DOHH2 (cell line): ENCODE results near the gene CST5.
"Not testable (repeated sequence)": the region's sequence is repeated elsewhere in the genome, so short reads cannot be mapped to it uniquely, and the experiment has no call there.

Experiments
- H3F3A ChIP-seq: fragments of 200-600 bp; sonication (generic), shearing (Covaris generic); 2 replicates; pipeline ENCODE4 v1.6.0; 2016; ENCODE audit warnings: antibody characterized with exemption, mild to moderate bottlenecking; ENCODE audit not compliant: control insufficient read depth, insufficient read depth
- H3K27ac ChIP-seq: fragments of 200-600 bp; sonication (generic); 2 replicates; pipeline ENCODE4 v1.5.1; 2014; ENCODE audit warnings: low read depth, mild to moderate bottlenecking, low read length, moderate library complexity
- H3K27me3 ChIP-seq: fragments of 200-600 bp; sonication (generic); 2 replicates; pipeline ENCODE4 v1.6.1; 2014; ENCODE audit warnings: mild to moderate bottlenecking, low read length, mixed read lengths; ENCODE audit not compliant: control insufficient read depth
- H3K36me3 ChIP-seq: fragments of 200-600 bp; sonication (generic); 2 replicates; pipeline ENCODE4 v1.6.1; 2014; ENCODE audit warnings: mild to moderate bottlenecking, low read length, moderate library complexity, mixed read lengths; ENCODE audit not compliant: control insufficient read depth
- H3K4me1 ChIP-seq: fragments of 200-600 bp; sonication (generic); 2 replicates; pipeline ENCODE4 v1.6.1; 2014; ENCODE audit warnings: mild to moderate bottlenecking, low read length, mixed read lengths; ENCODE audit not compliant: control insufficient read depth
- H3K4me2 ChIP-seq: fragments of 200-600 bp; sonication (generic); 2 replicates; pipeline ENCODE4 v1.6.0; 2014; ENCODE audit warnings: mild to moderate bottlenecking, low read length, moderate library complexity
- H3K4me3 ChIP-seq: fragments of 200-600 bp; sonication (generic); 2 replicates; pipeline ENCODE4 v1.5.1; 2014; ENCODE audit warnings: mild to moderate bottlenecking, low read length, mixed read lengths
- H3K79me2 ChIP-seq: fragments of 200-600 bp; sonication (generic); 2 replicates; pipeline ENCODE4 v1.6.1; 2014; ENCODE audit warnings: mild to moderate bottlenecking, low read length, mixed read lengths; ENCODE audit not compliant: control insufficient read depth
- H3K9me2 ChIP-seq: fragments of 200-600 bp; sonication (generic); replicated peaks from 2 replicates; pipeline ENCODE4 v1.6.1; 2014; ENCODE audit warnings: mild to moderate bottlenecking, low read length, mixed read lengths; ENCODE audit not compliant: control insufficient read depth
- H3K9me3 ChIP-seq: fragments of 200-600 bp; sonication (generic); 2 replicates; pipeline ENCODE4 v1.6.1; 2014; ENCODE audit warnings: antibody characterized with exemption, low read length, mixed read lengths; ENCODE audit not compliant: control insufficient read depth, insufficient read depth
- H4K20me1 ChIP-seq: fragments of 200-600 bp; sonication (generic); 2 replicates; pipeline ENCODE4 v1.6.0; 2014; ENCODE audit warnings: low read depth, mild to moderate bottlenecking, antibody characterized with exemption, low read length, moderate library complexity; ENCODE audit not compliant: control insufficient read depth, insufficient read depth
- EZH2phosphoT487 ChIP-seq: fragments of 200-600 bp; sonication (generic); IDR thresholded peaks from 2 replicates; pipeline ENCODE4 v1.6.1; 2017; ENCODE audit warnings: borderline replicate concordance, mild to moderate bottlenecking, antibody characterized with exemption, low read length, moderate library complexity, mixed read lengths
- TF ChIP-seq, protein P1 (sequence below): fragments of 200-600 bp; sonication (generic); IDR thresholded peaks from one replicate; pipeline ENCODE4 v1.5.1; 2014; ENCODE audit warnings: antibody characterized with exemption, mild to moderate bottlenecking, low read depth, low read length; ENCODE audit not compliant: poor library complexity, severe bottlenecking

The CST5 gene

DNA sequence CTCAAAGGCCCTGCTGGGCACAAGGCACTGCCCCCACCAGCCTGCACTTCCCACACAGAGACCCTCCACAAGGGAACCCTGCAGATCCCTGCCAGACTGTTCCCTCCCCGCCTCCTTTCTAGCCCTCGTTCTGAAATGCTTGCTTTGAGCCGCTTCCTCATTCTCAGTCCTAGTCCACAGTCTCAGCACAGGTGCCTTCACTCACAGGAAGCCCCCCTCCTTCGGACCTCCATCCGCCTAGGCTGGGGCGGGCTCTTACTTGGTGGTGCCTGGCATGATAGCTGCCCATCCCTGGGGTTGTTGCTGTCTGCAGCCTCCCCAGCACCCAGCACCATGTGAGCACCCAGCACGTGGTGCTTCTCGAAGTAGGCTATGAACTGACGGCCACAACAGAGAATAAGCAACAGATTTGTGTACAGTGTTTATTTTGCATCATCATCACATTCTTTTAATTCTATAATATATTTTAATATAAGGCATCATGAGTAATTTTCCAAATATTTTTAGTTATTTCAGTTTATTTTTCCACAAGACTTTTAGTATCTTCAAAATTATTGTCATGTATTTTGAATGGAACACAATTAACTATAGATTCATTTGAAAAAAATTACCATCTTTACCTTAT is 12.3 kb downstream of the CST5 start:
- H3K27ac ChIP-seq: no peak overlapping the region
- H3K36me3 ChIP-seq: no peaks in the 10 kb centered on the region
- H4K20me1 ChIP-seq: no peaks in the 10 kb centered on the region
- no peaks in the 10 kb centered on the region for H3K79me2 ChIP-seq
- TF ChIP-seq EZH2phosphoT487: no peak
- TF ChIP-seq, protein P1, sequence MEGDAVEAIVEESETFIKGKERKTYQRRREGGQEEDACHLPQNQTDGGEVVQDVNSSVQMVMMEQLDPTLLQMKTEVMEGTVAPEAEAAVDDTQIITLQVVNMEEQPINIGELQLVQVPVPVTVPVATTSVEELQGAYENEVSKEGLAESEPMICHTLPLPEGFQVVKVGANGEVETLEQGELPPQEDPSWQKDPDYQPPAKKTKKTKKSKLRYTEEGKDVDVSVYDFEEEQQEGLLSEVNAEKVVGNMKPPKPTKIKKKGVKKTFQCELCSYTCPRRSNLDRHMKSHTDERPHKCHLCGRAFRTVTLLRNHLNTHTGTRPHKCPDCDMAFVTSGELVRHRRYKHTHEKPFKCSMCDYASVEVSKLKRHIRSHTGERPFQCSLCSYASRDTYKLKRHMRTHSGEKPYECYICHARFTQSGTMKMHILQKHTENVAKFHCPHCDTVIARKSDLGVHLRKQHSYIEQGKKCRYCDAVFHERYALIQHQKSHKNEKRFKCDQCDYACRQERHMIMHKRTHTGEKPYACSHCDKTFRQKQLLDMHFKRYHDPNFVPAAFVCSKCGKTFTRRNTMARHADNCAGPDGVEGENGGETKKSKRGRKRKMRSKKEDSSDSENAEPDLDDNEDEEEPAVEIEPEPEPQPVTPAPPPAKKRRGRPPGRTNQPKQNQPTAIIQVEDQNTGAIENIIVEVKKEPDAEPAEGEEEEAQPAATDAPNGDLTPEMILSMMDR: no peak
- H3K27me3 ChIP-seq: no peaks in the 10 kb centered on the region
- H3K4me3 ChIP-seq: no peak overlapping the region
- H3F3A ChIP-seq: no peaks in the 10 kb centered on the region
- no peaks in the 10 kb centered on the region for H3K9me2 ChIP-seq
- no peaks in the 10 kb centered on the region for H3K9me3 ChIP-seq
- H3K4me2 ChIP-seq: no peak overlapping the region
- H3K4me1 ChIP-seq: no peaks in the 10 kb centered on the region

- not testable (repeated sequence) for H3K4me3 ChIP-seq, H3K79me2 ChIP-seq, H3K36me3 ChIP-seq, H3K9me3 ChIP-seq, H3K27me3 ChIP-seq, H3F3A ChIP-seq, H3K4me2 ChIP-seq, H3K9me2 ChIP-seq, H3K27ac ChIP-seq, H3K4me1 ChIP-seq, H4K20me1 ChIP-seq
Measured at GRCh38 chr20:23860771-23861170, 18.8 kb downstream of the CST5 start.

DNA sequence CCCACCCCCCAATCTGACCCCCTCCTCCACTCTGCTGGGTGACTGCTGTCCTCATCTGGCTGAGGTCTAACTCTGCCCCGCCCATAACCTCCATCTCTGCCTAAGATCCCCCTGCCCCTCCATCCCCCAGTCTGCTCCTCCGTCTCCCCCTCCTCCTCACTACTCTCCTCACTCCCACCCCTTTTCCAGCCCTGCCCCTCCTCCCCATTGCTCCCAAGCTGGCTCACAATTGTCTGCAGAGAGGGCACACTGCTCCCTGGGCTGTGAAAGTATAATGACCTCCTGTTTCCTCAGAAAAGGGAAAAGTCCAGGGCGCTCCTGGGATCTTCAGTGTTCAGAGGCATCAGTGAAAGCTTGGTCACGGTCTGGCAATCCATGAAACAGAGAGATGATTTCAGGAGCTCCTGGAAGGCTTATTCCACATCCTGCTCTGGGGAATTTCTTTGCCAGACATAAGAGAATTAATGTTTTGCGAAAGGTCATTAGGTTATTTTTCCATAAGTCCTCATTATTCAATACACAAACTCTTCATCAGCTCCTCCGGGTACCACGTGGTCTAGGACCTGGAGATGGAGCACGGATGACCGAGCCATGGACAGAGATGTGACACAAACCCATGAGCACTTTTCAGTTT is 21.5 kb downstream of the CST5 start:
- TF ChIP-seq EZH2phosphoT487: no peak
- TF ChIP-seq, protein P1: no peak
- Histone ChIP-seq H3F3A (no peaks in the 10 kb centered on the region), H3K4me3 (no peak overlapping the region), H3K27ac (no peak overlapping the region), H3K9me2 (no peaks in the 10 kb centered on the region), H3K9me3 (no peaks in the 10 kb centered on the region), H3K36me3 (no peaks in the 10 kb centered on the region), H3K4me2 (no peak overlapping the region), H4K20me1 (no peaks in the 10 kb centered on the region), H3K27me3 (no peaks in the 10 kb centered on the region), H3K79me2 (no peaks in the 10 kb centered on the region), H3K4me1 (no peaks in the 10 kb centered on the region)

- no peak overlapping the region for H3K4me3 ChIP-seq
- no peak overlapping the region for H3K27ac ChIP-seq
- H3K27me3 ChIP-seq: no peaks in the 10 kb centered on the region
- H3K79me2 ChIP-seq: no peaks in the 10 kb centered on the region
- H3K4me1 ChIP-seq: no peaks in the 10 kb centered on the region
- no peak overlapping the region for H3K4me2 ChIP-seq
- no peaks in the 10 kb centered on the region for H3F3A ChIP-seq
- TF ChIP-seq, protein P1: no peak
- TF ChIP-seq EZH2phosphoT487: no peak
- no peaks in the 10 kb centered on the region for H3K36me3 ChIP-seq
- no peaks in the 10 kb centered on the region for H3K9me2 ChIP-seq
- H4K20me1 ChIP-seq: no peaks in the 10 kb centered on the region
- H3K9me3 ChIP-seq: no peaks in the 10 kb centered on the region
Measured at GRCh38 chr20:23856736-23857135, 22.8 kb downstream of the CST5 start.
